GM03348 (cell line): Measurements from ENCODE around the gene LGR6.
A peak's percentile ranks its signal among the peaks of the same experiment; 100 is the strongest.
"Not testable (repeated sequence)": the region's sequence is repeated elsewhere in the genome, so short reads cannot be mapped to it uniquely, and the experiment has no call there.

Experiments used
- DNase-seq: peaks from one replicate; pipeline ENCODE4 v3.0.0; 2012; ENCODE audit warnings: low spot score

Gene LGR6

DNA sequence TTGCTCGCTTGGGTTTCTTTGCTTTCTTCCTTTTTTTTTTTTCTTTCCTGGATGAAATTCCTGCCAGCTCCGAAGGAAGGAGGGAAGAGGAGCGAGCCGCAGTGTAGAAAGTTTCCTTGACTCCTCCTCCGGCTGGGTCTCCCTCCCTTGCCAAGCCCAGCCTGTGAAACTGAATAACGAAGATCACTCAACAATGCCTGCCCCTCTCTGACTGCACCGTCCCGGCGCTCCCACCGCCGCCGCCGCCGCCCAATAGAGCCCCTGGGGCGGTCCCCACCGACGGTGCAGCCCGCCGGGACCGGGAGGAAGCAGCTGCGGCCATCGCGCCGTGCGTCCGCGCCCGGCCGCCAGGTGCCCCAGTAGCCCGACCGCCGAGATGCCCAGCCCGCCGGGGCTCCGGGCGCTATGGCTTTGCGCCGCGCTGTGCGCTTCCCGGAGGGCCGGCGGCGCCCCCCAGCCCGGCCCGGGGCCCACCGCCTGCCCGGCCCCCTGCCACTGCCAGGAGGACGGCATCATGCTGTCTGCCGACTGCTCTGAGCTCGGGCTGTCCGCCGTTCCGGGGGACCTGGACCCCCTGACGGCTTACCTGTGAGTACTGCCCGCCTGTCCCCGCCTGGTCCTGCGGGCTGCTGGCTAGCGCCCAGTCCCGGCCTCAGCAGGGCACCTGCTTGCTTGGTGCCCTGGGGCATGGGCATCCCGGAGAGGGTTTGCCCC is at the start of gene LGR6:
TSS of gene LGR6 (plus strand) at position 186 of the 714 bp plus-strand sequence. CDS start at position 377, 191 bp downstream.
- DNase-seq, result peak; percentile 30

DNA sequence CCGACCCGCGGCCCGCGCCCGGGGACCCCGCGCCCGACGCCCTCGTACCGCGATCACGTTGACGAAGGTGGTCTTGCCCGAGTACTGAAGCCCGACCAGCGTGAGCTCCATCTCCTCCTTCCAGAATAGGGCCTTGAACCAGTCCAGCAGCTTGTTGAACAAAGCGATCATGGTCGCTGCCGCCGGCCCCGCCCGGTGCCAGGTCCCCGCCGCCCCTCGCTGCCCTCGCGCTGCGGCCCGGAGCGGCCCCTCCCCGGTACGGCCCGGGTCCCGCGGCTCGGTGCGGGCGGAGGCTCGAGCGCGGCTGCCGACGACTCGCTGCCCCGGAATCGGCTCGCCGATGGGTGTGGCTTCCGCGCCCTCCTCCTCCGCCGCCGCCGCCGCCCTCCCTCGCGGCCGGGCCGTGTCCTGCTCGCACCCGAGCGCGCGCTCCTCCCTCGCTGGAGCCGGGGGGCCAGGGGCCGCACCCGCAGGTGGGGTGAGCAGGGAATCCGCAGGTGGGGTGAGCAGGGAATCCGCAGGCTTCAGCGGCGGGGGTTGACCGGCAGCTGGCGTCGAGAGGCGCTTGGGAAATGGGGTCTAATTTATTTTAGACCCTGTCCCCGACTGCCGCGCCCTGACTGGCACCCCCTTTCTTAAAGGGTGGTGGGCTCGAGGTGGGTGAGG is 49.1 kb upstream of the LGR6 start, which contains the start of gene ARL8A:
TSS of gene ARL8A (minus strand) at position 336 of the 666 bp plus-strand sequence. CDS start at position 171, 165 bp downstream.
- peak; percentile 93 for DNase-seq

GRCh38 chr1:202145068-202145743 is 48.4 kb upstream of the LGR6 start:
- peak; percentile 30 for DNase-seq

- not testable (repeated sequence) for DNase-seq
These were observed 47.9 kb upstream of the LGR6 start for GRCh38 chr1:202145744-202146140.

GRCh38 chr1:202146279-202146678 is 47.3 kb upstream of the LGR6 start:
- no peak for DNase-seq

DNA sequence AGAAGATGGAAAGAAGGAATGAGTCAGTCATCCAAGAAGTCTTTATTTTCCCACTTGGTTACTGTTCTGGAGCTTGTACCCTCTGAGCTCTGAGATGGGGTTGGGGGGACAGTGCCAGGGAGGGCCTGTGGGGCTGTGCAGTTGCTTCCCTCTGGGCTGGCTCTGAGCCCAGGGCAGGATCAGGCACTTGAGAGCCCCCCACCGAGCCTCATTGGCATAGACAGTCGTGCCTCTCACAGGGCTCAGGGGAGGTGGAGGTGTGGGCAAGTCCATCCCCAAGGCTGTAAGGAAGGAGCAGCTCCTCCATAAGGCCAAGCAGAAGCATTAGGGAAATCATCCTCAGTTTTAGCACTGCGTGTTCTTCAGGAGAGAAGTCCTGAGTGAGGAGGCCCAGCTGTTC is 46.6 kb upstream of the LGR6 start:
- no peak for DNase-seq

GRCh38 chr1:202148391-202148790 is 45.2 kb upstream of the LGR6 start:
- DNase-seq, result no peak

GRCh38 chr1:202149566-202149965 is 44.0 kb upstream of the LGR6 start:
- peak; percentile 62 for DNase-seq

- DNase-seq, result no peak
These were observed 43.4 kb upstream of the LGR6 start for GRCh38 chr1:202150187-202150586.

DNA sequence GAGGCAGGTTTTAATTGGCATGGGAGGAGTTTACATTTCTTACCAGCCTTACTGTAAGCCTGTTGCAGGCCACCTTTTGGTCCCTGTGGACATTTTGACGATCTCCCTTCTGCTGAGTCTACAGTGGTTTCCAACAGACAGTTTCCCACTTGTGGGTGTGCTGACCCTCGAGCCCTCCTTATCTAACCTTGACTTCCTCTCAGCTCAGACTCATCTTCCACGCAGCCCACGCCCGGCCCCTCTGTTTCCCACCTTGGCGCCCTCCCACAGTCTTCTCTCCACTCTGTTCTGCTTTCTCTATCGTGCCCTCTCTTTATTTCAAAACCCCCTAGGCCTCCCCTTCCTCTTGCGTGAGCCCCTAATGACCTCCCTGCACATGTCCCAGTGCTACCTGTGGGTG is 43.0 kb upstream of the LGR6 start:
- no peak for DNase-seq

GRCh38 chr1:202151045-202151444 is 42.6 kb upstream of the LGR6 start:
- DNase-seq, result no peak

GRCh38 chr1:202152399-202152798 is 41.2 kb upstream of the LGR6 start:
- DNase-seq, result no peak

- DNase-seq, result no peak
These were observed 40.3 kb upstream of the LGR6 start for GRCh38 chr1:202153284-202153683.

DNA sequence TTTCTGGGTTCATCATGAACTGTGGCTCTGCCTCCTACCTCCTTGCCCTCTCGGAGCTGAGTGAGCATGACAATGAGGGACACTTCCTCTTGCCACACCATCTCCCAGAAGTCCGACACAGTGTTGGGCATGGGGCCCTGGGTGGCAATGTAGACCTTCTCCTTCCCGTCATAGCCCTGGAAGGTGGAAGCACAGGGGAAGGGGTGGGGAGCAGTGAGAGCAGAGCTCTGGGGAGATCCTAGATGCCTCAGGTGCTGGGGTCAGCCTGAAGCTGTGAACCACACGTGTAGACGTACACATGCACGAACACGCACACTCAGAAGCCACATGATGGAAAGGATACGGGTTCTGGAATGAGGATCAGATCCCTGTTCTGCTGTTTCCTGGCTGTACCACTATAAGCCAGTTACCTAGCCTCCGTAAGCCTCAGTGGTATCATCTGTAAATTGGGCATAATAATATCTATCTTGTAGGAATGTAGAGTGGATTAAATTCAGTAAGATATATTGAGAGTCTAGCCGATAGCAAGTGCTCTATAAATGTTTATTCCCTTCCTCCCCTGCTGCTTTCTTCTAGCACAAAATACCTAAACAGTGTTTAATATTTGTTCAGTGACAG is 39.3 kb upstream of the LGR6 start:
- no peak for DNase-seq

DNA sequence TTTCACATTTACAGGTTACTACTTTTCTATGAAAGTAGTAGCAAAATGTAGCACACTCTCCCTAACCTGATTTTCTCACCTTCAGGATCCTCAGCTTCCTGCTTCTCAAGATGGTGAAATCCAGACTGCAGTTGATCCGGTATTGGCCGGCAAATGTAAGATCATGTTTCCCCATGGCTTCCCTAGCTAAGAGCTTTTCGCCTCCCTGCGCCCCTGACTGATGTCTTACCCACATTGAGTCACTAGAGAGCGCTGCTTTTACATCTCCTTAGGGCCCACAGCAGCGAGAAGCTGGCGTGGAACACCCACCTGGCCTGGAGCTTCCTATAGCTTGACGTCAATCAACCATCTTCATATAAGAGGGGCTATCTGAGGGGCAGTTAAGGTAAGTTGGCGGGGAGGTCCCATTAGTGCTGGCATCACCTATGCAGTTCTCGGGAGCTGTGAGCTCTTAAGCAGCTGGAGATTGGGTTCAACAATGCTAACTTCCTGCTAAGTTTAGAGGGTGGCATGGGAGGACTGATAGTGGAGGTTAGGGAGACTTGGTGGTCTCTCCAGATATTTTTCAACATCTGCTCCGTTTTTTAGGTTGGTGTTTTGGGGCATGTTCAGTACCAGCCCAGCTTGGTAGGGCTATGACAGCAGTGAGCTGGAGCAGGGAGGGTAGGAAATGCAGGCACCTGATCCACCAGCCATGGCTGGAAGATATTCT is 38.7 kb upstream of the LGR6 start:
- peak; percentile 68 for DNase-seq

DNA sequence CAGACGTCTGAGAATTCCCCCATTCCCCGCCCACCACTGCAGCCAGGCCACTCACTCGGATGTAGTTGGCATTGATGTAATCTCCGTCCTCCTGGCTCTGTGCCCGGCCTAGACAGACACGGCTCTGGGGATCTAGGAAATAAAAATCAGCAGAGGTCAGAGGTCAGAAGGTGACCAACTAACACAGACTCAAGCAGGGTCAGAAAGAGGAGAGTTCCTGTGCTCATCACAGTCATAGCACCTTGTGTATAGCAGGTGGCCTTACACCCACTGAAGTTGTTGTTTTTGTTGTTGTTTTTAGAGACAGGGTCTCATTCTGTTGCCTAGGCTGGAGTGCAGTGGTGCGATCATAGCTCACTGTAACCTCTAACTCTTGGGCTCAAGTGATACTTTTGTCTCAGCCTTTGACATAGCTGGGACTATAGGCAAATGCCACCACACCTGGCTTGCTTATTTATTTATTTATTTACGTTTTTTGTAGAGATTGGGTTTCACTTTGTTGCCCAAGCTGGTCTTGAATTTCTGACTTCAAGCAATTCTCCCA is 38.0 kb upstream of the LGR6 start:
- no peak for DNase-seq

DNA sequence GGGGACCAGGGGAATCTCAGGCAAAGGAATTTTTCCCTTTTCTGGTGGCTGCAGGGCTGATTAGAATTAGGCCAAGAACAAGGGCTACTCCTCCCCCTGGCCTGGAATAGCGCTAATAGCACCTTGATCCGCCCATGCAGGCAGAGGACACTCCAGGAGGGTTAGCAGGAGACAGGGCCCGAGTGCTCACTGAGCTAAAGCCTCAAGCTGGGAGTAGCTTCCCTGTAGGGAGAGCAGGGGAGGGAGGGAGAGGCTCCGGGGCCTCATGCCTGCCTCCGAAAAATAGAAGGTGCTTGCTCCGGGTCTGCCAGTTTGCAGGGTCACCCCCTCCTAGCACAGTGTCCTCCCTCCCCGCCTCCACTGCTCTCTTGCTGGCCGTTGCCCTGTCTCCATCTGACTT is 37.0 kb upstream of the LGR6 start:
- DNase-seq, result no peak

DNA sequence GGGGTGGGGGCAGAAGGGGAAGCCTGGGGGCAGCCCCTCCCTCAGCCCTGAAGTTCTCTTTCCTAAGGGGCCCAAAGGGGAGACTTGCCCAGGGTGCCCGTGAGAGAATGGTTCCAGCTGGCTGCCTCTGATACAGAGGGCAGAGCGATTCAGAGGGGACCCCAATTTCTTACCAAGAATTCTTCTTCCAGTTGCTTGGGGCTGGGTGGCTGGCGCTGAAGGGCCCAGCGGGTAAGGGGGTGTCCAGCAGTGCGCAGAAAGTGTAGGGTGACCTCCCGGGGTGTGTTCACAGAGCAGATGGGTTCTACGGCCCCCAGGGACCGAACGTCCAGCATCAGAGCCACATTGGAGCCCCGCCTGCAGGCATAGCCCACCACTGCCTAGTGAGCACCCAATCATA is 35.7 kb upstream of the LGR6 start:
- no peak for DNase-seq

DNA sequence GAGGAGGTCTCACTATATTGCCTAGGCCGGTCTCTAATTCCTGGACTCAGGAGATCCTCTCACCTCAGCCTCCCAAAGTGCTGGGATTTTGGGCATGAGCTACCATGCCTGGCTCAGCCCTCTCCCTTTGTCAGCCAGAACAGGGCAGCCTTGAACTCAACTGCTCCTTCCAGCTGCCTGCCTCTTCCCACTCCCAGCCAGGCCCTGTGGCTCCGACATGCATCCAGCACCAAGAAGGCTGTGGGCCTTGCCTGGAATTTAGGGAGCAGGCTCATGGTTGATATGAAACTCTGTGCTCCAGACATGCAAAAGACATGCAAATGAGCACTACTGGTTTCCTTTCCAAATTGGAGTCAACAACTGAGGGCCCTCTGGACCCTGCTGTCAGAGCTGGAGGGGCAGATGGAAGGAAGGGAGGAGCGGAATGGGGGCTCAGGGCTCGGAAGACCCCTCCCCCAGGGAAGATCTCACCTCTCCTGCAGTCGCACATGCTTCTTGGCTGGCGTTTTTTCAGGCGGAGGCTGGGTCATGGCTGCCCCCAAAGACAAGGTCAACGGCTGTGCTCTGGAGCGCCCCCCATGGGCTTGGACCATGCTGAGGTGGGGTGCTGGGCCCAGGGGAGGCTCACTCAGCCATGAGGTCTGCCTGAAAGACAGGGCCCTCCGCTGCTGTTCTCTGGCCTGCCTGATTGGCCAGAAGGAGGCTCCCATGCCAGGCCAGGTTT is 34.6 kb upstream of the LGR6 start:
- DNase-seq, result no peak

- DNase-seq, result no peak
These were observed 33.8 kb upstream of the LGR6 start for GRCh38 chr1:202159534-202160371.
